ENCODE measurements around the gene ZNF154.

ZNF154 gene

GRCh38 chr19:57675881-57676280, 33.1 kb downstream of the ZNF154 start:
- no peak for DNase-seq (ENCODE audit: low read depth in 2 of 2)

GRCh38 chr19:57672466-57672865, 36.5 kb downstream of the ZNF154 start:
- no peak for DNase-seq (ENCODE audit: low read depth in 2 of 2)

- DNase-seq (ENCODE audit: low read depth in 2 of 2) = no peak
These were observed 37.7 kb downstream of the ZNF154 start for GRCh38 chr19:57671124-57671895.

GRCh38 chr19:57668635-57669034, 40.4 kb downstream of the ZNF154 start, which contains the start of gene ZSCAN4:
Gene ZSCAN4, plus strand, starts transcription at chr19:57668935. Its CDS starts 7,211 bp downstream, at chr19:57676146.
- DNase-seq (ENCODE audit: low read depth in 2 of 2) = no peak

GRCh38 chr19:57667228-57667627, 41.8 kb downstream of the ZNF154 start:
- DNase-seq (ENCODE audit: low read depth in 2 of 2) = no peak

- no peak for DNase-seq (ENCODE audit: low read depth in 2 of 2)
These were observed 43.7 kb downstream of the ZNF154 start for GRCh38 chr19:57665261-57665806.

GRCh38 chr19:57664269-57665127, 44.5 kb downstream of the ZNF154 start:
- no peak for DNase-seq (ENCODE audit: low read depth in 2 of 2)

- DNase-seq (ENCODE audit: low read depth in 2 of 2) = no peak
These were observed 52.7 kb downstream of the ZNF154 start for GRCh38 chr19:57656346-57656745.

GRCh38 chr19:57655443-57655842, 53.6 kb downstream of the ZNF154 start:
- DNase-seq (ENCODE audit: low read depth in 2 of 2) = no peak

GRCh38 chr19:57653689-57654088, 55.3 kb downstream of the ZNF154 start:
- DNase-seq (ENCODE audit: low read depth in 2 of 2) = no peak

GRCh38 chr19:57651654-57651996, 57.4 kb downstream of the ZNF154 start:
- DNase-seq (ENCODE audit: low read depth in 2 of 2) = no peak

- no peak for DNase-seq (ENCODE audit: low read depth in 2 of 2)
These were observed 60.5 kb downstream of the ZNF154 start for GRCh38 chr19:57648331-57649003.
